GM12865 (cell line): ENCODE data around the gene ADAM12.
A peak's percentile ranks its signal among the peaks of the same experiment; 100 is the strongest.

Experiments
- DNase-seq: peaks from one replicate; pipeline ENCODE4 v3.0.0; 2010; ENCODE audit warnings: low read depth
- H3K4me3 ChIP-seq: 2 replicates; pipeline ENCODE4 v1.5.1; 2011; ENCODE audit warnings: mild to moderate bottlenecking, low read depth, low read length, control low read depth
- TF ChIP-seq, protein P1 (sequence below): IDR thresholded peaks from 2 replicates; pipeline ENCODE4 v1.5.1; 2011; ENCODE audit warnings: low read length, control low read depth, low read depth, inconsistent platforms; ENCODE audit not compliant: insufficient read depth; ENCODE audit errors: missing control alignments

The ADAM12 gene

DNA sequence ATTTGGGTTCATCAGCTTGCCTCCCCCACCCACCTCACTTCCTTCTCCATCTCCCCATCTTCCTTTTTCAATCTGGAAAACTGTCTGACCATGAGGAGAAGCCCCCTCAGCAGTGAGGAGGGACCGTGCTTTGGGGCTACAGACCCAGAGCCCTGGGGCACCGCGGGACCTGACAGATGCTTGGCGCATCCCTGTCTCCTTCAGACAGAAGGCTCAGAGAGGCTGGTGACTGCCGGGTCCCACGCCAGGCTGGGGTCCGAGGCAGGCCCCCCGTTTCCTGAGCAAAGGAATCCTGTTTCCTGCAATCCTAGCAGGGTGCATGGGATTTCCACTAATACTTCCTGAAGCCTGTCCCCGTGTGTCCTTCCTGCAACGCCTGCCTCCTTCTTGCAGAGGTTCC, 344.9 kb downstream of the ADAM12 start:
- TF ChIP-seq, protein P1, sequence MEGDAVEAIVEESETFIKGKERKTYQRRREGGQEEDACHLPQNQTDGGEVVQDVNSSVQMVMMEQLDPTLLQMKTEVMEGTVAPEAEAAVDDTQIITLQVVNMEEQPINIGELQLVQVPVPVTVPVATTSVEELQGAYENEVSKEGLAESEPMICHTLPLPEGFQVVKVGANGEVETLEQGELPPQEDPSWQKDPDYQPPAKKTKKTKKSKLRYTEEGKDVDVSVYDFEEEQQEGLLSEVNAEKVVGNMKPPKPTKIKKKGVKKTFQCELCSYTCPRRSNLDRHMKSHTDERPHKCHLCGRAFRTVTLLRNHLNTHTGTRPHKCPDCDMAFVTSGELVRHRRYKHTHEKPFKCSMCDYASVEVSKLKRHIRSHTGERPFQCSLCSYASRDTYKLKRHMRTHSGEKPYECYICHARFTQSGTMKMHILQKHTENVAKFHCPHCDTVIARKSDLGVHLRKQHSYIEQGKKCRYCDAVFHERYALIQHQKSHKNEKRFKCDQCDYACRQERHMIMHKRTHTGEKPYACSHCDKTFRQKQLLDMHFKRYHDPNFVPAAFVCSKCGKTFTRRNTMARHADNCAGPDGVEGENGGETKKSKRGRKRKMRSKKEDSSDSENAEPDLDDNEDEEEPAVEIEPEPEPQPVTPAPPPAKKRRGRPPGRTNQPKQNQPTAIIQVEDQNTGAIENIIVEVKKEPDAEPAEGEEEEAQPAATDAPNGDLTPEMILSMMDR, result no peak
- no peak overlapping the region for H3K4me3 ChIP-seq
- DNase-seq, result no peak

DNA sequence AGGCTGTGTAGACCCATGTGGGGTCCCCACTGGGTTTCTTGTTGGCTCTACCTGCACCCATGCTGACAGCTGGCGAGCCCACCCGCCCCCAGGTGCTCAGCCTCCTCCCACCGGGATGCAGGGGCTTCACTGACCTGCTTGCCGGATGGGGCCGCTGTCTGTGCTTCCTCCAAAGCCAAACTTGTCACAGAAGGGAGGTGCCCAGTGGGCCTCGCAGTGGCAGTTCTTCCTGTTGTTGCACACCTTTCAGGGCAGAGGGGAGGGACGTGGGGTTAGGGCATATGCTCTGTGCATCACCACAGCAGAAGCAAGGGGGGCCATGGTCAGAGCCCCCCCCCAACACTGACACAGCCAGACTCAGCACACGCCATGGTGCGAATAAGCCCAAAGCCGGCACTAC, 345.4 kb downstream of the ADAM12 start:
- DNase-seq, result no peak
- TF ChIP-seq, protein P1, result no peak
- H3K4me3 ChIP-seq, result no peak overlapping the region

GRCh38 chr10:126042354-126042753, 345.9 kb downstream of the ADAM12 start:
- no peak overlapping the region; the same call in 1 of the 2 replicates for H3K4me3 ChIP-seq
- no peak for DNase-seq
- TF ChIP-seq, protein P1, result no peak

- DNase-seq, result peak; percentile 95
- TF ChIP-seq, protein P1, result no peak
- H3K4me3 ChIP-seq, result peak overlapping the region; percentile 29; the same call in 1 of the 2 replicates
Observed at GRCh38 chr10:126041804-126042231, 346.5 kb downstream of the ADAM12 start.

DNA sequence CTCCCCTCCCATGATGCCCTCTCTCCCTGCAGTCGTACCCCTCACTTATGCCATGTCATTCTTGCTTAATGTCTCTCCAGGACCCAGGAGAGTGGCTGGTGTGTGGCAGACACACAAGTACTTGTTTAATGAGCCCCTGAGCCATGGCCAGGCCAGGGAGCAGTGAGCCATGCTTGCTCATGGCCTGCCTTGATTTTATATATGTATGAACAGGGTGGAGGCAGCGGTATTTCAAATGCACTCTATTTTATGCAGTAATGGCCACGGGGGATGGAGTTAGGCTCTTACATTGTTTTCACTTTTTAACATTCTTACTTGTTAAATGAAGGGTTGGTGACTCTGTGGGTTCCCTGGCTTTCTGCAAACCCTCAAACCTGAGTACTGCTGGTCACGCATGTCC, 347.2 kb downstream of the ADAM12 start:
- no peak for DNase-seq
- TF ChIP-seq, protein P1, result no peak
- H3K4me3 ChIP-seq, result no peak overlapping the region

DNA sequence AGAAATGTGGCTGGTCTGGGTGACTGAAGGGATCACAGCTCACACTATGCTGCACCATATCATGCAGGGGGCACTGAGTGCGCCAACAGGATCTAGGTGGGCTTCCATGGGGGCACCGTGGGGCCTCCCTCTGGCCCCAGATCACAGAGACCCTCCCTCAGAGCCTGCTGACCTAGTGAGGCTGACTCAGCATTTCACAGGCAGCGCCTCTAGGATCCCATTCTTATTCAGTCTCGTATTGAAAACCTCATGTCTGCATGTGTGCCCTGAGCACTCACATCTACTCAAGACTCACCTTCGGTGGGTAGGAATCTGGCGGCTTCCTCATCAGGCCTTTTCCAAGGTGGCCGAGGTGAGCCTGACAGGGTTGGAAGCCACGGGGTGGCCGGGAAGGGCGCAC, 350.3 kb downstream of the ADAM12 start:
- H3K4me3 ChIP-seq, result no peak overlapping the region
- DNase-seq, result no peak
- TF ChIP-seq, protein P1, result no peak

DNA sequence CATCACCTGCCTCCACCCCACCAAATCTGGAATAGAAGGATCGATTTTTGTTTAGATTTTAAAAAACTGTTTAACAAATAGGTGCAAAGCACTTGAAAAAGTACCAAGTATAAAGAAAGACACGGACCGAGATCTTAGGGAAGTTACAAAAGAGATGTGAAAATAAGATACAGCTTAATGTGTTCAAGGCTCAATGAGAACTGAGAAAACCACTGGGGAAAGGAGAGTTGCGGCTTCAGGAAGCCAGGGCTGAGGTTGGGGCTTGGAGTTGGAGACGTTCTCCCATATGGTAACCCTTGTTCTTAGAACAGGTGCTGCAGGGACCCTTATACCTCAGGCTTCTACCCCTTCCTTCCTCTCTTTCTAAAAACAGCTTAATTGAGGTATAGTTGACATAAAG, 351.8 kb downstream of the ADAM12 start:
- no peak overlapping the region for H3K4me3 ChIP-seq
- DNase-seq, result no peak
- TF ChIP-seq, protein P1, result no peak
